NCI-H226 (cell line): ENCODE measurements around the gene PCBP3.
"Not testable (repeated sequence)": the region's sequence is repeated elsewhere in the genome, so short reads cannot be mapped to it uniquely, and the experiment has no call there.

Experiments
- DNase-seq: peaks from one replicate; pipeline ENCODE4 v3.0.0-alpha.2; 2015

PCBP3 gene

GRCh38 chr21:45613881-45614280 is 29.6 kb upstream of the PCBP3 start:
- no peak for DNase-seq

DNA sequence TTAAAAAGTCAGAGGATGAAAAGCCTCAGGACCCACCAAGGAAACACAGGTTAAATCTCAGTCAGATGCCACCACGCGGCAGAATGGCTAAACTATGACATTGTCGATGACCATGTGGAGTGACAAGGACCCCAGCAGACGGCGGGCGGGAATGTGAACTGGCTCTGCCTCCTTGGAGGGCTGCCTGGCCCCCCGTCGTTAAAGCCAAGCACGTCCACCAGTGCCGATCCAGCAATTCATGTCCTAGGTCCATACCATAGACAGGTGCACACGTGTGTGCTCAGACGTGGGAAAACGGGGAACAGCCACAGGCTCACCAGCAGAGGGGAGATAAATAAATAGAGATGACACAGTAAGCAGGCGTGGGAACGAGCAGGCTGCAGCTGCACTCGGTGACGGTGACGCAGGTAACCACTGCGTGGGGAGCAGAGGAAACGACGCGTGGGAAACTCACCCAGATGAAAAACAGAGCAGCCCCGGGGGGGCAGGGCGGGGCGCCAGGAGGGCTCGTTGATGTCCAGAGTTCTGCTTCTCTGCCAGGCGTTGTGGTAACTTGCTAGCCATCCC is 28.3 kb upstream of the PCBP3 start:
- DNase-seq, result no peak

DNA sequence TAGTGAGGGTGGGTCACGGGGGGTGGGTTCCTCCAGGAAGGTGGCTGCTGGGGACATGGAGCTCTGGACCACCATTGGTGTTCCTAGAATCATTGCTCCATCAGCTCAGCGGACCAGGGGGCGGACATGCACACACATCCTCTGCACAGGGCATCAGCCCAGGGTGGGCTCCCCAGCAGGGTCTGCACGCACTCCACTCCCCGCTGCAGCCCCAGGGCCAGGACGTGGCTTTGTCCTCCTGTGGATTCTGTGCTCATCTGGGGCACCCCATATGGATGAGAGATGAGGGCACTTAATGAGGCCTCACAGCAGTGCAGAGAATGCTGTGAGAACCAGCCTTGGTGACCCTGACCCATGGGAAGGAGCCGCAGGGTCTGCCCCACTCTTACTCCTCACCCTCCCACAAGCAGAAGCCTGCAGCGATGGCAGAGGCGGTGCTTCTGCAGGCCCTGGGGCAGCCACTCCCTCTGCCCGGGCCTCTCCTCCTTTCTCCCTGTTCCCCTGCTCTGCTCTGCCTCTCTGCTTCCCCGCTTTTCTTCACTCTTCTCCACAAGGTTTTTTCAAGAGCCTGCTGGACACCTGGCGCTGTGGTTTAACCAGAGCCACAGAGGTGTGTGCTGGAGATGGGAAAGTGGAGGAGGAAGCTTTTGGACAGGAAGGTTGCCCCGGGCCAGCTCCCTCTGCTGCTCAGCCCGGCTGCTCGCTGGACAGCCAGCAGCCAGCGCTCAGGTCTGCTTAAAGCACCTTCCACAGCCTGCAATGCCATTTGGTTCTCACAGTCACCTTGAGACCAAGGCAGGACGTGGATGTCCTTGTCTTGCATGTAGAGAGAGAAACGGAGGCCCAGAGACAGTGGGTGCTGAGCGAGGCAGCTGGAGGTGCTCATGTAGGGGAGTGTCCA is 26.3 kb upstream of the PCBP3 start:
- DNase-seq, result no peak

- no peak for DNase-seq
Observed at GRCh38 chr21:45618287-45618686, 25.2 kb upstream of the PCBP3 start.

DNA sequence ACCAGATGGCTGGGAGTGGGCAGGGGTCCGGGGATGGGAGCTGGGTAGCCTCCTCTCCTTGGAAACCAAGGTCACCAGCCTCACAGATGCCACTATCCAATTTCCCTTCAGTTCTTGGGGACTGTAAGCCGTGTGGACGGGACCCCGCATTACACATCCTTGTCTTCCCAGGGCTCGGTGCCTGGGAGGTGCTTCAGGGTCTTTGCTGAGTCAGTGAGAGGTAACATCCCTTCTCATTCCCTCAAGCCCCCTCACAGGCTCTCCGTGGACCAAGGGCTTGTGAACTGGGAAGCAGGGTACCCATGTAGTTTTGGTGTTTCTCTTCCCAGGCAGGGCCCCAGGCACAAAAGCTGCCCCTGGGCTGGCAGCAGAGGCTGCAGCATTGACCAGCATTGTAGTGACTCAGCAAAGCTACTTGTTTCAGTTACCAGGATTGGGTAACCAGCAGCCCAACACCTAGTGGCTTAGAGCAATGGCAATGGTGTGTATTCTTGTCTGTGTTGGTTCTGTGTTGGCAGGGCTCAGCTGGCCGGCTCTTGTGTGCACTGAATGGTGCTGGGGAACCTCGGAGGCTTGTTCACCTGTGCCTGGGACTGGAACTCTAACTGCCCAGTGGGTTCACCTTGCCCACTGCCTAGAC is 24.6 kb upstream of the PCBP3 start:
- DNase-seq, result no peak

DNA sequence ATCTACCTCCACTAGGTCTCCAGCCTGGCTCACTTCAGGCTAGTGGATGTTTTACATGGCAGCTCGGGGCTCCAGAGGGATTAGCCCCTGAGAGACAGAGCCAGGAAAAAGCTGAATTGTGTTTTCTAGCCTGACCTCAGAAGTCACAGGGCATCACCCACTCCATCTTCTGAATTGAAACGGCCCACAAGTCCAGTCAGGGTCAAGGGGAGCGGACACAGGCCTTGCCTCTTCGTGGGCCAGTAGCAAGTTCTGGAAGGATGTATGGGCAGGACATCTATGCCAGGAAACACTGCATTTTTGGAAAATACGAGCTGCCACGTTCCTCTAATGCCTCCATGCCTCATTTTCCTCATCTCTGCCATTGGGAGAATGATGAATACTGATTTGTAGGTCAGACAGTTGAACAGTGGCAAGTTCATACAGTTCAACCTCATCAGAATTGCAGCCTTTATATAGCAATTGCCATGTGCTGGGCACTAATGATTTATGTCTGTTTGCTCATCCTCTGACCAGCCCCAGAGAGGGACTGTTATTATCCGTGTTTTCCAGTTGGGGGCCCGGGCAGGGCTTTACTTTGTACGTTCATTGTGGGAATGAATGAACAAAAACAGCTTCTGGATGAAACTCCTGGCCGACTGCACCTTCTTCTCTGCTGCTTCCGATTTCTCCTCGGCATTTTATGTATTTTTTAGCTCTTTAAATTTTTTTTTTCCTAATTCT is 23.2 kb upstream of the PCBP3 start:
- DNase-seq, result no peak

DNA sequence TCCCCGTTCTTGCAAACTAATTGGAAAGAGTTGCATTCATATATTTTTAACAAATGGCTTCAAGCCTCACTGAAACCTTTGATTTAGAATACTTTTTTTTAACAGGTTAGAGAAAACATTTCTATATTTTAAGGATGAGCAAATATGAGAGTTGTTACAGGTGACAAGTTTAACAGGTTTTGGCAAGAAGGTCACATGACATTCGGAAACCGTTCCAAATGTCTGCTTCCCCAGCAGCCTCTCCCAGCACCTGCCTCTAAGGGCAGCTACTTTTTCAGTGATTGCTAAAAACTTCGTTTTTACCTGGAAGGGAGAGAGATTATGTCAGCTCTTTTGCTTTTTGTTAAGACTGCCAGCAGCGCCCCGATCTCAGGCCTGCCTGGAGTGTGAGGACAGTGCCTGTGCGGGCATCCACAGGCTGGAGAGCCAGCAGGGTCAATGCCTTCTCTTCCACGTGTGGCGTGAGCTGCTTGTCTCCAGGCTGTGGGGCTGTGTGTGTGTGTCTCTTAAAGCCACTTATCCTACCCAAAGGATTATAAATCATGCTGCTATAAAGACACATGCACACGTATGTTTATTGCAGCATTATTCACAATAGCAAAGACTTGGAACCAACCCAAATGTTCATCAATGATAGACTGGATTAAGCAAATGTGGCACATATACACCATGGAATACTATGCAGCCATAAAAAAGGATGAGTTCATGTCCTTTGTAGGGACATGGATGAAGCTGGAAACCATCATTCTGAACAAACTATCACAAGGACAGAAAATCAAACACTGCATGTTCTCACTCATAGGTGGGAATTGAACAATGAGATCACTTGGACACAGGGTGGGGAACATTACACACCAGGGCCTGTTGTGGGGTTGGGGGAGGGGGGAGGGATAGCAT is 21.8 kb upstream of the PCBP3 start:
- DNase-seq, result not testable (repeated sequence)

GRCh38 chr21:45622416-45623097 is 21.0 kb upstream of the PCBP3 start:
- no peak for DNase-seq

- no peak for DNase-seq
Observed at GRCh38 chr21:45623436-45623835, 20.1 kb upstream of the PCBP3 start.

- DNase-seq, result not testable (repeated sequence)
Observed at GRCh38 chr21:45626127-45626526, 17.4 kb upstream of the PCBP3 start.

DNA sequence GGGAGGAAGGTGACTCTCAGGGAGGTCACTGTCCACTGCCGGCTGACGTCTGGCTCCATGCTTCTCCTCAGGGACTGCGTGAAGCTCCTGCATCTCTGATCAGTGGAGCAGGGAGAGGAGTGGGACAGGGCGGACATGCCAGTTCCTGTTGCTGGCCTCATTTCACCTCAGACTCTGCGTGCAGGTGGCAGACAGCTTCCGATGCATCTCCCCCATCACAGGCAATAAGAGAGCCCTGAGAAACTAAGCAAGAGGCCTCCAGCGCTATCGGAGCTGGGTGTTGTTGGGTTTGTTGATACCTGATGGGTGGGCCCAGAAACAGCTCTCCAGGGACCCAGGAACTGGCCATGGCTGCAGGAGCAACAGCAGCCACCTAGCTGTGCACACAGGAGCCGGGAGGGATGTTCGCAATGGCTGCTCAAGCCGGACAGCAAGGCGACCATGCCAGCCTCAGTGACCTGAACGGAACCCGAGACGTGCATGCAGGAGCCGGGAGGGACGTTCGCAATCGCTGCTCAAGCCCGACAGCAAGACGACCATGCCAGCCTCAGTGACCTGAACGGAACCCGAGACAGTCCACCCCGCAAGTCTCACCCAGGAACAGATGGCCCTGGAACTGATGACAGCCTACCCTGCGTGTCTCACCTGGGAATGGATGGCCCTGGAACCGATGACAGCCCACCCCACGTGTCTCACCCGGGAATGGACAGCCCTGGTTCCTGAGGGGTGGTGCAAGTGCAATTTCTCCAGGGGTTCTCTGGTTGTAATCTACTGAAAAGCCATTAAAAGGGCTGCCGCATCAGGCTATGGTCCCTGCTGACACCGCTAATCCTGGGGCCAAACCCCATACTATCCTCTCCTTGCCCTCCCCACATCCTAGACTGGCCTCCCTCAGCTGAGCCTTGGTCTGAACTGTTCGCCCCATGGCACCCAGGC is 14.2 kb upstream of the PCBP3 start:
- no peak for DNase-seq

DNA sequence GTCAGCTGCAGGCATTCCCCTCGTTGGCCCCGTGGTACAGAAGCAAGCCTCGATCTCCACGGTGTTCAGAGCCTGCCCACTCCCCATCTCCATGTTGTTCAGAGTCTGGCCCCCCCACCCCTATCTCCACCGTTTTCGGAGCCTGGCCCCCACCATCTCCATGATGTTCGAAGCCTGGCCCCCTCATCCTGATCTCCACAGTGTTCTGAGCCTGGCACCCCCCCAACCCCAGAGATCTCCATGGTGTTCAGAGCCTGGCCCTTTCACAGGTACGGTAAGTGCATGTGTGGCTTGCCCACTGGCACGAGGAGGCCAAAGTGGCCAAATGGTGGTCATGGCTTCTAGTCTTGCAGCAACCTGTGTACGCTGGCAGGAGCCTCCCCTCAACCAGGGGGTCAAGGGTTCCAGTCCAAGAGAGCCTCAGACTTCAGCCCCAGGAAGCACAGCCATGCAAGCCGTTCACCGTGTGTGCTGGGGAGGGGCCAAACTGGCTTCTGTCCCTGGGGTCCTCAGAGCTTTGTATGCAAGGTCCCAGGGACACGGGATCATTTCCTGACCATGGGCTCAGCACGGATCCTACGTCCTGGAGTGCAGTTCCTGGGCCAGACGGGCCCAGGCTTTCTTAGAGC is 13.3 kb upstream of the PCBP3 start:
- no peak for DNase-seq

GRCh38 chr21:45630876-45631275 is 12.6 kb upstream of the PCBP3 start:
- no peak for DNase-seq

DNA sequence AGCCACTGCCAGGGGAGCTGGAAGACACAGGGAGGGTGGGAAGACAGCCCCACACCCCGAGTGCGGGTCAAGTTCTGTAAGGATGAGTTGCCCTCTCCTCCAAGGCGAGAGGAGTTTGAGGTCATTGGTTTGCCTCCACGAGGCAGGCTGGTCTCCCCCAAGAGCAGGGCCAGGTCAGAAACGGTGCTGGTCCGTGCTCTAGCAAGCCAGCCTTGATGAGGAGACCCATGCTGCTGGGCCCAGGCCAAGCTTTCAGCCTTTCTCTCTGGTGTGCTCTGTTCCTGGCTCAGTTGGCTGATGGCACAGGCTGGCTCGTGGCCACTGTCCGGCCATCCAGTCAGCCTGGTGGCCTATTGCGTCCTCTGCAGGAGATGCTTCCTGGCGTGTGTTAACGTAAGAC is 12.0 kb upstream of the PCBP3 start:
- DNase-seq, result no peak

GRCh38 chr21:45632160-45632559 is 11.4 kb upstream of the PCBP3 start:
- DNase-seq, result no peak

DNA sequence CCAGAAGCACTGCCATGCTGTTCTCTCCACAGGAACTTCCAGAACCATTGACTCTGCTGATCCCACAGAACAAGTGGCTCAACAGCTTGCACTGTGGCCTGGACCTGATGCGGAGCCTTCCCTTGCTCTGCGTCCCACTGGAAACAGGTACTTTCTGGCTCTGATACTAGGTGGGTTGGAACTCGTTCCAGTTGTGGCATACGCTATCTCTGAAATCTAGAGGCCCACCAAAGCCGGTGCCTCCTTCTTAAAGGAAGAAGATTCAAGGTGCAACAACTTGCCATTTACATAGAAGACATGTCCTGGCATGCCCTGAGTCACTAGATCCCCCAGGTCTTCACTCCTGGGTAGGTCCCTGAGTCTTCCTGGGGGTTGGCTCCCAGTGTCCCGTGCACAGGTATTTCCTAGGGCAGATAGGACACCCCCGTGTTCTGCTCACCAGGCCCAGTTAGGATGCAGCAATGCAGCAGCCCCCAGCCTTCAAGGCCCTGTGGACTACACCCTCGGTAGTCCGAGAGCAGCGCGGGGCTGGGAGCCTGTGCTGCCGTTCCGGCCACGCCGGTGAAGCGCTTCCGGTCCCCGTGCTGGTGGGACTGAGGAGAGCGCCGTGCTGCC is 10.8 kb upstream of the PCBP3 start:
- no peak for DNase-seq

- no peak for DNase-seq
Observed at GRCh38 chr21:45634511-45635183, 8.9 kb upstream of the PCBP3 start.

GRCh38 chr21:45635271-45636151 is 8.0 kb upstream of the PCBP3 start:
- DNase-seq, result no peak
